C4-2B (cell line): ENCODE measurements around the gene CDO1.

ENCODE experiments used
- ZFX ChIP-seq: fragments of 450-650 bp; IDR thresholded peaks from 2 replicates; pipeline ENCODE4 v1.6.1; 2017
- TF ChIP-seq, protein P1 (sequence below): fragments of 450-650 bp; conservative IDR thresholded peaks from 2 replicates; pipeline ENCODE4 v1.5.1; 2017; ENCODE audit warnings: mild to moderate bottlenecking

GRCh38 chr5:115774684-115775083 lies 41.8 kb downstream of the CDO1 start:
- TF ChIP-seq, protein P1, sequence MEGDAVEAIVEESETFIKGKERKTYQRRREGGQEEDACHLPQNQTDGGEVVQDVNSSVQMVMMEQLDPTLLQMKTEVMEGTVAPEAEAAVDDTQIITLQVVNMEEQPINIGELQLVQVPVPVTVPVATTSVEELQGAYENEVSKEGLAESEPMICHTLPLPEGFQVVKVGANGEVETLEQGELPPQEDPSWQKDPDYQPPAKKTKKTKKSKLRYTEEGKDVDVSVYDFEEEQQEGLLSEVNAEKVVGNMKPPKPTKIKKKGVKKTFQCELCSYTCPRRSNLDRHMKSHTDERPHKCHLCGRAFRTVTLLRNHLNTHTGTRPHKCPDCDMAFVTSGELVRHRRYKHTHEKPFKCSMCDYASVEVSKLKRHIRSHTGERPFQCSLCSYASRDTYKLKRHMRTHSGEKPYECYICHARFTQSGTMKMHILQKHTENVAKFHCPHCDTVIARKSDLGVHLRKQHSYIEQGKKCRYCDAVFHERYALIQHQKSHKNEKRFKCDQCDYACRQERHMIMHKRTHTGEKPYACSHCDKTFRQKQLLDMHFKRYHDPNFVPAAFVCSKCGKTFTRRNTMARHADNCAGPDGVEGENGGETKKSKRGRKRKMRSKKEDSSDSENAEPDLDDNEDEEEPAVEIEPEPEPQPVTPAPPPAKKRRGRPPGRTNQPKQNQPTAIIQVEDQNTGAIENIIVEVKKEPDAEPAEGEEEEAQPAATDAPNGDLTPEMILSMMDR, result no peak
- no peak for TF ChIP-seq ZFX
